Renal cortical epithelial cell (primary cell): ENCODE measurements around the gene CYP4V2. TPM values are rescaled to one million over a fixed set of nuclear protein-coding genes. Genes with fewer than 3 reads are reported as not detected.

Experiments used
- DNase-seq: peaks from one replicate; pipeline ENCODE4 v3.0.0-alpha.2; 2011; ENCODE audit warnings: low read depth
- total RNA-seq: library from RNA; depleted of rRNA; stranded (reverse); fragments of >200 nt; gene quantifications from 2 replicates; pipeline ENCODE4 v1.2.3, GENCODE V29; 2014

CYP4V2 gene
- total RNA-seq, result 21.4 and 78.5 TPM in 2 replicates

- peak; percentile 40 for DNase-seq
These were observed at the start of gene CYP4V2 for GRCh38 chr4:186191200-186192065. Gene CYP4V2 (plus strand): TSS chr4:186191567. CDS start chr4:186191824, 257 bp downstream.

- peak; percentile 42 for DNase-seq
These were observed 47.0 kb upstream of the CYP4V2 start for GRCh38 chr4:186144198-186144945.

GRCh38 chr4:186144946-186145569 lies 46.3 kb upstream of the CYP4V2 start:
- DNase-seq, result peak; percentile 16

GRCh38 chr4:186146458-186146857 lies 44.9 kb upstream of the CYP4V2 start:
- peak; percentile 13 for DNase-seq

- peak; percentile 88 for DNase-seq
These were observed 42.9 kb upstream of the CYP4V2 start for GRCh38 chr4:186148336-186148975.

- DNase-seq, result peak; percentile 77
These were observed 41.5 kb upstream of the CYP4V2 start for GRCh38 chr4:186149872-186150271.

GRCh38 chr4:186150926-186151325 lies 40.4 kb upstream of the CYP4V2 start:
- DNase-seq, result no peak

- no peak for DNase-seq
These were observed 39.9 kb upstream of the CYP4V2 start for GRCh38 chr4:186151499-186151898.

- no peak for DNase-seq
These were observed 33.1 kb upstream of the CYP4V2 start for GRCh38 chr4:186158021-186158813.

GRCh38 chr4:186158966-186159365 lies 32.4 kb upstream of the CYP4V2 start:
- DNase-seq, result no peak

GRCh38 chr4:186159613-186160012 lies 31.8 kb upstream of the CYP4V2 start:
- DNase-seq, result no peak

- DNase-seq, result no peak
These were observed 30.2 kb upstream of the CYP4V2 start for GRCh38 chr4:186161138-186161537.

GRCh38 chr4:186166852-186167512 lies 24.4 kb upstream of the CYP4V2 start:
- no peak for DNase-seq

- DNase-seq, result no peak
These were observed 23.8 kb upstream of the CYP4V2 start for GRCh38 chr4:186167605-186168004.

- DNase-seq, result no peak
These were observed 22.6 kb upstream of the CYP4V2 start for GRCh38 chr4:186168750-186169149.

- DNase-seq, result no peak
These were observed 21.9 kb upstream of the CYP4V2 start for GRCh38 chr4:186169333-186169944.

GRCh38 chr4:186169945-186170802 lies 21.2 kb upstream of the CYP4V2 start:
- no peak for DNase-seq

GRCh38 chr4:186170966-186171365 lies 20.4 kb upstream of the CYP4V2 start:
- no peak for DNase-seq

- no peak for DNase-seq
These were observed 18.8 kb upstream of the CYP4V2 start for GRCh38 chr4:186172546-186172945.
